Ramos (cell line): ENCODE results near the gene OR2F2.

Experiments
- in situ Hi-C: fragments of 300-500 bp; cut with MboI; formaldehyde crosslinking; loops from one replicate; pipeline ENCODE4 v1.14.3; 2022; ENCODE audit warnings: low sequenced_read_pairs; ENCODE audit not compliant: unreplicated experiment

OR2F2 gene, protein sequence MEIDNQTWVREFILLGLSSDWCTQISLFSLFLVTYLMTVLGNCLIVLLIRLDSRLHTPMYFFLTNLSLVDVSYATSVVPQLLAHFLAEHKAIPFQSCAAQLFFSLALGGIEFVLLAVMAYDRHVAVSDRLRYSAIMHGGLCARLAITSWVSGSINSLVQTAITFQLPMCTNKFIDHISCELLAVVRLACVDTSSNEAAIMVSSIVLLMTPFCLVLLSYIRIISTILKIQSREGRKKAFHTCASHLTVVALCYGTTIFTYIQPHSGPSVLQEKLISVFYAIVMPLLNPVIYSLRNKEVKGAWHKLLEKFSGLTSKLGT

DNA sequence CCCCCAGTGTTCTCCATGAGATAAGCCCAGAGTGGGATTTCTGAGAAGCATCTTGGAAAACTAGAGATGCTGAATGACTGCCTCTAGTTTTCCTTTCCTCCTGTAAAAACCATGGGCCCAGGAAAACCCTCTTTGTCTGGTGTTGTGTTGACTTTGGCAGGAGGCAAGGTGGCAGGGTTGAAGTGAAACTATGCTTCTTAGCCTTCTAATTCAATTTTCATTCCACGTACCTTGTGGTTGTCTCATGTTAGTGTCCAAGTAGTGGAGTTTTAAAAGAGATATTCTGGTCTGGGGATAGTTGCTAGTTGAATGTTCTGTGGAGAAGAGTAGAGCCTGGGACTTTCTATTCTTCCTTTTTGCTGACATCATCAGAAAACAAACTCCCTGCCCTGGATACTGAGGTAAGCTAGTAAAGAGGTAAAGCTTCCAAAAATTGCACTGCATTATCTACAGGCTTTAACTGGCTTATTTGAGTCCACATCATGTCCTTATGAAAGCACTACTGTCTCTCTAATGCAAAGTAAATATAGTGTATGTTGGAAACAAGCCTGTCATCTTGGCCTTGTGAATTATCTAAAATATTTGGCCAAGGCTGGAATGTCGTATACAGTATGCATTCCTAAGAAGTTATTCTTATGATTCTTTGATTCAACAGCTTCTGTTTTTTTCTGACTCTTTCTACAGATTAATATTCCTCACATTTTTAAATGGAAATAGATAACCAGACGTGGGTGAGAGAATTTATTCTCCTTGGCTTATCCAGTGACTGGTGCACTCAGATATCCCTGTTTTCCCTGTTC is at the start of gene OR2F2:
Gene OR2F2 (plus strand): TSS at position 708 of the 800 bp plus-strand sequence. CDS start 0 bp downstream, at position 708.
- in situ Hi-C loops = no loop called here

DNA sequence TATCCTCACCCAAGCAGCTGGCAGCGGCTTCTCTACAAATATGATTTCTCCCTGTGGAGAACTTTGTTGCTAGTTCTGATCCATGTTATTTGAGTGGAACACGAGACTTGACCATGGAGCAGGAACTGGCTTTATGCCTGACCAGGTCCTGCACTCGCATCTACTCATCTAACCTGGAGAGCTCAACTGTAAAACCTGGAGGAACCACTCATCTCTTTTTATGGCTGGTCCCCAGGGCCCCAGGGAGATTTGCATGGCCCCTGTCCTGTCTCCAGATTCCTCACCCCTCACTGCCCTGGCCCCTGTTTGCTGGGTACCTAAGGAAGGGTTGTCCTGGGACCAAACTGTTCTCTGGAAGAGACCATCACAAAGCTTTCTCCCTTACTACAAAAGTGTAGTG is 49.1 kb upstream of the OR2F2 start:
- in situ Hi-C loops = no loop called here

DNA sequence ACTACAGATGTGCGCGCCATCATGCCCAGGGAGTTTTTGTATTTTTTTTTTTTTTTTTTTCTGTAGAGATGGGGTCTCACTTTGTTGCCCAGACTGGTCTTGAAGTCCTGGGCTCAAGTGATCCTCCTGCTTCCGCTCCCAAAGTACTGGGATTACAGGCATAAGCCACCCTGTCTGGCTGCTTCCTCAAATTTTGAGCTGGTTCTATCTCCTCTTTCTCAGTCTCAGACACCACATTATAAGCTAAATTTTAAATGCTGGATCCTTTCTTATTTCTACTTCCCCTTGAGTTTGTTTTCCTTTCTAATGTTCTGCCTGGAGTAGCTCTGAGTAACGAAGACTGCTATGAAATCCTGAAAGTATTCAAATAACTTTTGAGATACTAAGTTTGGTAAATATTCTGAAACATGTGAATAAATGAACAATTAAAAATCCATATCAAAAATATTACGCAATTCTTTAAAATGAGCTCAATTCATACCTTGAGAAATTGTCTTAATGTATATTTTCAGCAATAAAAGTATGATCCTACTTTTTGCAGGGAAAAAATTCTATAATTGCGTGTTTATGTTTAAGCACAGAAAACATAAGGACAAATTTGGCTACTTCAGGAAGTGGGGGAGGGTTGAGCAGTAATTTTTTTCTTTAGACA is 48.1 kb upstream of the OR2F2 start:
- in situ Hi-C loops = no loop called here

DNA sequence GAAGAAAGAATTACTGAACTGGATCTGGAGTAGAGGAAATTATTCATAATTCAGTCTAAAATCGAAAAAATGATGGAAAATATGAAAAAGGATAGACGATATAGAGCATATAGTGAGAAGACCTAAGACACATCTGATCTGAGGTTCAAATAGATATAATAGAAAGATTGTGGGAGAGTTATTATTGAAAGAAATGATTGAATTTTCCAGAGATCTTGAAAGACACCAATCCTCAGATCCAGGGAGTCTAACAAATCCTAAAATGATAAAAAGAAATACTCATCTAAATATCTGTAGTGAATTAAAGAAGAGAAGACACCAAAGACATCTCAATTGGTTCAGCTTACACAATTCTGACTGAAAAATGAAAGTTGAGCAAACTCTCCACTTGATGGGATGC is 46.0 kb upstream of the OR2F2 start:
- in situ Hi-C loops = no loop called here

DNA sequence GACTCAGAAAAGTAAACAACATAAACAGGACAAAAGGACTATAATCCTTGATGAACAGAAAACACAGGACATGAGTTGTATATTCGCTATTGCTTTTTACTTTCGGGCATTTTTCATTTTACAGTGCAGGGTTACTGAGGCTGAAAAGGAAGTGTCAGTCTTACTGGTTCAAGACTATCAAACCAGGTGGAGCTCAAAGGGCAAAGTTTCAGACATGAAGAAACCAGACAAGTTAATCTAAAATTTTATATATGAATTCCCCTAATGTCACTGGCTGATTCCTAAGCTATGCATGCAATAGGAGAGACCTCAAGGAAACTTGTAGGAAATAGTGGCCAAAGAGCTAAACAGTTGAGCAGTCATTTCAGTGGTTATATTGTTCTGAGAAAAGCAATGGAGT is 44.5 kb upstream of the OR2F2 start:
- in situ Hi-C loops = no loop called here

DNA sequence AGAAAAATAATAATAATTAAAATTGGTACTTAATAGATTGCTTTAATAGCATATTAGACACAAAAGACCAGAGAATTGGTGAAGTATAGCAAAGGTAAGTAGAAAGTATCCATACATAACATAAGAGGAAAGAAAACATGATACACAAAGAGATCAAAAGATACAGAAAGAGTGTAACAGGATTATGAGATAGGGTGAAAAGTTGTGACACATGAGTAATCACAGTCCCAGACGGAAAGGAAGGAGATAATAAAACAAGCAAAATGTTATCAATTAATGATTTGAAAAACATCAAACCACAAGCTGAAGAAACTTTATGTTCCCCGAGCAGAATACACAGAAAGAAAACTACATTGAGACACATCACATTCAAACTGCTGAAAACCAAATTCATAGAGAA is 43.6 kb upstream of the OR2F2 start:
- in situ Hi-C loops = no loop called here

DNA sequence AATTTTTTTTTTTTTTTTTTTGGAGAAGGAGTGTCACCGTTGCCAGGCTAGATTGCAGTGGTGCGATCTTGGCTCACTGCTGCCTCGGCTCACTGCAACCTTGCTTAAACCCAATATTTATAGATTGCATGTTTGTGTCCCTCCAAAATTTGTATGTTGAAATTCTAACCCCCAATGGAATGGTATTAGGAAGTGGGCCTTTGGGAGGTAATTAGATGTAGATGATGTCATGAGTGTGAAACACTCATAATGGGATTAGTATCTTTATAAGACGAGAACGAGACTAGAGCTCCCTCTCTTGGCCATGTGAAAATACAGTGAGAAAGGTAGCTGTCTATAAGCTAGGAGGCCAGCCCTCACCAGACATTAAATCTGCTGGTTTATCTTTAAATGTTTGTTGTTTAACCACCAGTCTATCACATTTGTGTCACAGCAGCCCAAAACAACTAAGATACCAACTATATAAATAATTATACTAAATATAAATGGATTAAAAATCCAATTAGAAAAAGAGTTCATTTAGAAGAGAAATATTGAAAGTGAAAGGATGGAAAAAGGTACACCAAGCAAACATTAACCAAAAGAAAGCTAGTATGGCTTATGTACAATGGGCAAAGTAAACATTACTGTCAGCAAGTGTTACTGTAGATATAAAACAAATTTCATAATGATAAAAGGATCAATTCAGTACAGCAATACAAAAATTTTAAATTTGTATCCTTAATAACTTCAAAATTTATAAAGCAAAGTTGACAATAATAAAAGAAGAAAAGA is 42.3 kb upstream of the OR2F2 start:
- in situ Hi-C loops = no loop called here

DNA sequence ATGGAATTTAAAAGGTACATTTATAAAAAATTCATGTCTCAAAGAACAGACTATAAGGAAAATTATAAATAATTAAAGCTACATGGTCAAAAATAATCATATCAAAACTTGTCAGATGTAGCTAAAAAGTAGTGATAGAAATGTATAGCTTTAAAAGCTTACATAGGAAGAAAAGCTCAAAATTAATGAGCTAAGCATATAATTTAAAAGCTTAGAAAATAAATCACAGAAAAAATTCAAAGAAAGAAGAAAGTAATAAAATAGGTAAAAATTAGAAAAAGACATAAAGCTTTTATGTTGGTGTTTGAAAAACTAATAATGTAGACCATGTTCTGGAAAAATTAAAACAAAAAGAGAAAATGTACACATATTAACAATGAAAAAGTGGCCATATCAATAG is 38.4 kb upstream of the OR2F2 start:
- in situ Hi-C loops = no loop called here

DNA sequence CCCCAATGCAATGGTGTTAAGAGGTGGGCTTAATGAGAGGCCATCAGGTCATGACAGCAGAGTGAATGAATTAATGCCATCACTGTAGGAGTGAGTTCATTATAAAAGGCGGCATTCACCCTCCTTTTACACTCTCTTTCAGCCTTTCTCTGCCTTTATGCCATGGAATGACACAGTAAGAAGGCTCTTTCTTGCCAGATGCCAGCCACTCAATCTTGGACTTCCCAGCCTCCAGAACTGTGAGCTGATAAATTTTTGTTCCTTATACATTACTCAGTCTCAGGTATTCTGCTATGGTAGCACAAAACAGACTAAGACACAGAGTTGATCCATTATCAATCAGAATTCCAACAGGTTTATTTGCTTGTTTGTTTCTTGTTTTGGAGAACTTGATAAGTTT is 36.2 kb upstream of the OR2F2 start:
- in situ Hi-C loops = no loop called here

DNA sequence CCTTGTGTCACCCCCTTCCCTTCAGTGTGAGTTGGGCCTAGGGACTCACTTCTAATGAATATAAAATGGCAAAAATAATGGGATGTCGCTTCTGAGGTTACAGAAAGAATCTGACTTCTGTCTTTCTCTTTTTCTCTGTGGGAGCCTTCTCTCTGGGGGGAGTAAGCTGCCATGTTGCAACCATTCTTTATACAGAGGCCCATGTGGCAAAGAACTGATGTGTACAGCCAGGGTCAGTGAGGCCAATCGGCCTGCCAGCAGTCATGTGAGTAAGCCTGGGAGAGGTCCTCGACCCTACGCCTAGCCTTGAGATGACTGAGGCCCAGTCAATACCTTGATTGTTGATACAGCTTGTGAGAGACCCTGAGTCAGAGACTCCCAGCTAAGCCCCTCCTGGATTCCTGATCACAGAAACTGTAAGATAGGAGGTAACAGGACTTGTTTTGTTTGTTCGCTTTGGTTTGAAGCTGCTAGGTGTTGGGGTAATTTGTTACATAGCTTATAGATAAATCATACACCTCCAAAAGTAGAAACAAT is 34.7 kb upstream of the OR2F2 start:
- in situ Hi-C loops = no loop called here

DNA sequence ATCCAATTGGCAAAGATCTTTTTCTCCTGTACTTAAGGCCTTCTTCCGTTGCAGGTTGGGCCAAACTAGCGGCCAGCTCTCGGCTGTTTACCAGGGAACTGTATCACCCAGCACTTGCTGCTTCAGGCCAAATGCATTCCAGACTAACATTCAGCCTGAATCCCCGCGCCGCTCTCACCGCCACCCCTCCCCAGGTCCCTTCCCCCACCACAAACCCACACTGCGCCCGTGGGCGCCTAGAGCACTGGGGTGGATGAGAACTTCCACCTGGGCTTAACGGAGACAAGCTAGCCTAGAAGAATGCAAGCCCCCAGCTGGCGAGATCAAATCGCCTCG is 33.7 kb upstream of the OR2F2 start:
- in situ Hi-C loops = no loop called here

DNA sequence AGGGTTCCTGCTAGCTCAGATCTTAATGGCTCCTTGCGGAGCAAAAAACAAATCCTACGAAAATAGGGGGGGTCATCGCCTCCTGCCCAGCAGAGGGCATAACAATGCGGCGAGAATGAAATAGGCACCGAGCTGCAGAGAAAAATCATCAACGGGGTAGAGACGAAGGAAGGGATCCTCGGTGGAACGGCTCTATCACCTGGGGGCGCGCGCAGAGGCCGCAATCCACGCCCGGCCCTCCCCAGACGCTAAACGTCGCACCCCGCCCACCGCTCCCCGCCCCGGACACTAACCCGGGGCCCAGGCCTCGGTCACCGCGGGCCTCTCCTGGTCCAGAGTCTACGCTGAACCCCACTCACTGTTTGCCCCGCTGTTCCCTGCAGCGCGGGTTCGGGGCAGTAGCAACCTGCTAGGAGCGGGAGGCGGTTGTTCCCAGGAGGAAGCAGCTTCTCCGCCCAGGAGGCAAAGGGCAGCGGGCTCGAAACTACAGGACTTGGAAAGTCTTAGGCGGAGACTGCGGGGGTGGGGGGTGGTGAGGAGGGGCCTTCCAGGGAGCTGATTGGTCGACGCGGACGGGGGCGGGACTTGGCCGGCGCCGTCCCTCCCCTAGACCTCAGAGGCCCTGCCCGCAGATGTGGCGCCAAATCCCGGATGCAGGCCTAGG is 33.2 kb upstream of the OR2F2 start, which contains the start of gene TCAF1:
Gene TCAF1 (minus strand): TSS at position 509 of the 664 bp plus-strand sequence. CDS start 25,568 bp downstream, outside the sequence.
- in situ Hi-C loops = no loop called here

DNA sequence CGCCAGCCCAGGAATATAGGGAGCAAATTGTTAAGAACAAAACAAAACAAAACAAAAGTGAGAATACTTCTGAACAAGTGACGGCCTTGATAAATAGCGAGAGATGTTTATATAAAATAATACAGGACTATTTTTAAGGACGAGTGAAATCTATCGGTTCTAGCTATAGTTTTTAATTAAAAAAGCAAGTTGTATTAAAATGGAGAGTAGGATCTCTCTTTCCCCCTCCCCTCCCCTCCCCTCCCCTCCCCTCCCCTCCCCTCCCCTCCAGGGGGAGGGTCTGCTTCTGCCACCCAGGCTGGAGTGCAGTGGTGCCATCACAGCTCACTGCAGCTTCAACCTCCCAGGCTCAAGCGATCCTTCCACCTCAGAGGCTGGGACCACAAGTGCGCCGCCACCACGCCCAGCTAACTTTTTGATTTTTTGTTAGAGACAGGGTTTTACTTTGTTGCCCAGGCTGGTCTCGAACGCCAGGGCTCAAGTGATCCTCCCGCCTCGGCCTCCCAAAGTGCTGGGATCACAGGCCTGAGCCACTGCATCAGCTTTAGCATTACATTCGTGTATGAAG is 32.6 kb upstream of the OR2F2 start:
- in situ Hi-C loops = no loop called here

DNA sequence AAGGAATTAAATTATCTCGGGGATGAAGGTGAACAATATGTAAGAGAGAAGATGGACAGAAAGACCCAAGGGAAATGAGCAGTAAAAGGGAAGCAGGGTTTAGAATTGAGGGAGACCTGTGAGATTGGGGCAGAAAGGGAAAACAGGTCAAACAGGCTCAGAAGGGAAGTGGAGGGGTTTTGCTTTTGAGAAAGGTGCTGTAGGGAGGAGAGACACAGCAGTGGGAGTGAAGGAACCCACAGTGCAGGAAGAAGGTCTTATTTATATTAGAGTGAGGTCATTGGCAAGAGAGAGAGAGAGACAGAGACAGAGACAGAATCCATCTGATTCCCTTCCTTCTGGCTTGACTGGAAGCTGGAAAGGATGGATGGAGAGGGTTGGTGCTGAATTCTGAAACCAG is 29.5 kb upstream of the OR2F2 start:
- in situ Hi-C loops = no loop called here

DNA sequence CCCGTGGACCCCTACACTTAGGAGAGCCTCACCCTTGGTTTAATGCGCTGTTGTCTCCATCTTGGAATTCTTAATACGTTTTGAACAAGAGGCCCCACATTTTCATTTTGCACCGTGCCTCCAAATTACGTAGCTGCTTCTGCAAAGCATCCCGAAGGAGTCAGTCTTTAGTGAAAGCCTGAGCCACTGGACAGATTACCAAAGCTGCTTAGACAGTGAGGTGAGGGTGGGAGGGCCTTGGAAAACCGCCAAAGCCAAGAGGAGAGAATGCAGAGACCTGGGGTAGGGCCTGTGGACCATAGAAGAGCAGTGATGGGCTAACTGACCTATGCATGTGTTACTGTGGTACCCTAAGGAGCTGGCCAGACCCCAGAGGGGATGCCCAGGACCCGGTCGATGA is 28.9 kb upstream of the OR2F2 start:
- in situ Hi-C loops = no loop called here

DNA sequence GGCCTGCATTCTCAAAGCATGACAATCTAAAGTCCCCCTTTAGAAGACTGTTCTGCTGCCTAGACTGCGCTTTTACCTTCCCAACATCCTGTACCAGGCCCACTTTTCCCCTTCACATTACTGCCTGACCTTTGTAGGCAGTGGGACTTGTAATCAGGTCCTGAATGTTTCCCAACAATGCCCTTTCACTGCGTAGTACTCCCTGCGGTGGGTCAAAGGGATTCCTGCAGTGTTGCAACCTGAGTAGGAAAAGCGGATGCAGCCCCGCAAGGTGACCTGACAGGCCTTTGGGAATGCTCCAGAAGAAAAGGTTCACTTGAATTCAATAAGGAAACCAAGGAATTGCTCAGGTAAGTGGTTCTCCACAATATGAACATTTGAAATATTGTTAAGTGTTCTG is 28.1 kb upstream of the OR2F2 start:
- in situ Hi-C loops = no loop called here

DNA sequence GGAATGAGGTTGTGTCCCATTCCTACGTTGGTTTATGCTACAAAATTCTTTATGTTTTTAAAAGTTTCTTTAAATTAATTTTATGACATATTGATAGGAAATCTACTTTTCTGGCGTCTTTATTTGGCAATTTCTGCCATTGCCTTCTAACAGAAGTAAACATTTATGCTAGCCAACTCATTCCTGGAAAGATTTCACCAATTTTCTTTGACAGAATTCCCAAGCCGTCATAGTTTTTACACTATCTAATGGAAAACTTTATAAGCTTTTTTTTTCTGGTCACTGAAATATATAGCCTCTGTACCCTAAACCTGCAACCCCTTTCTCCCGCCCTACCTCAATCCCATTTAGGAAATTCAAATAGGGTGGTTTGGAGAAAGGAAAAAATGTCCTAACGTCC is 26.9 kb upstream of the OR2F2 start:
- in situ Hi-C loops = no loop called here

DNA sequence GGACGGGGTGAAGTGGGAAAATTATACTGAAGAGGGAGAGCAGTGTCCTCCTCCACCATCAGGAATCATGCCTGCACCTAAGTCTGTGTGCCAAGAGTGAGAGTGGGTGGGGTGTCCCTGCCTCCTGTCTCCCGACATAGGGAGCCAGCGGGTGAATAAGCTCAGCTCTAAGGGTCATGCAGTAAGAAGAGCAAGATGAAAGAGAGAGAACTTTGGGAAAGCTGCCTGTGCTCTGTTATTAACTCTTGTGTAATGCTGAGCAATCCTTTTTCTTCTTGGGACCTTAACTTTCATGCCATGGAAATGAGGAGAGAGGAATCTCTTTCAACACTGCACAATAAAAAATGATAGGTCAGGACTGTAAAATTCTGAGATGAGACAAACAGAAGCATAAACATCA is 25.2 kb upstream of the OR2F2 start:
- in situ Hi-C loops = no loop called here

DNA sequence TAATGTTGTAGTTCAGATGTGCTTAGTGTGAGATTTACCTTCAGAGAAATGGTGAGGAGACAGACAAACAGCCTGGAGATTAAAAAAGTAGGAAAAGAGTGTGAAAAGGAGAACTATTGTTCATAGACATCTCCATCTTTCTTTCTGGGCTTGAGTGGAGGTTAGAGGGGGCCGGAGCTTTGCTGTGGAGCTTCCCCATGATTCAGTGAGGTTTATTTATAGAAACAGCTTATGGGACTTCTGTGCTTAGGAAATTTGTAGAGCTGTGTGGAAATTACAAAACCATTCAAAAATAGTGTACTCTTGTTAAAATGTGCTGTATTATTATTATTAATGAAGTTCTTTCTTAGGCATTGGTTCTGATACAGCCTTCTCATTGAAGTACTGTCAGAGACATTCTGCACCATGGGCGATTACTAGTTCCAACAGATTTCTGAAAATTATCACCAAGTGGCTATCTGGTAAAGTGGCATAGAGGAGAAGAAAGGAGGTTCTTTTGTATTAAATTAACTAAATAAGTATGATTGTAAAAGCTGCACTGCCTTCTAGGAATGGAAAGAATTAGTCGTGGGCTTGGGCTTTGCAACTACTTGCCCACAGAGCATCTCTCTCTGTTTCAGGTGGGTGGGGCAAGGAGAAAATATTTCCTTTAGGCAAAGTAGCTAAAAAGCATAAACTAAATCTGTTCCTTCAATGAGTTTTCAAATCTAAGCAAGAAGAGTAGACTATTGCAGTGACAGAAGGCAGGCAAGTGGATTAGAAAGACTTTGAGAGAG is 24.4 kb upstream of the OR2F2 start:
- in situ Hi-C loops = no loop called here
